Measurements from ENCODE around the gene KIAA0232.
"Not testable (repeated sequence)": the region's sequence is repeated elsewhere in the genome, so short reads cannot be mapped to it uniquely, and the experiment has no call there.

KIAA0232 gene

GRCh38 chr4:6806924-6807626, 24.5 kb downstream of the KIAA0232 start:
- no peak for DNase-seq

- no peak for DNase-seq
Observed at GRCh38 chr4:6808259-6808658, 25.7 kb downstream of the KIAA0232 start.

- DNase-seq = no peak
Observed at GRCh38 chr4:6811165-6811564, 28.6 kb downstream of the KIAA0232 start.

GRCh38 chr4:6812766-6813165, 30.2 kb downstream of the KIAA0232 start:
- DNase-seq = no peak

GRCh38 chr4:6813725-6814124, 31.2 kb downstream of the KIAA0232 start:
- no peak for DNase-seq

GRCh38 chr4:6815029-6815836, 32.7 kb downstream of the KIAA0232 start:
- no peak for DNase-seq

GRCh38 chr4:6819295-6819694, 36.8 kb downstream of the KIAA0232 start:
- DNase-seq = no peak

GRCh38 chr4:6820695-6821094, 38.2 kb downstream of the KIAA0232 start:
- DNase-seq = no peak

- DNase-seq = no peak
Observed at GRCh38 chr4:6824071-6824470, 41.5 kb downstream of the KIAA0232 start.

- DNase-seq = no peak
Observed at GRCh38 chr4:6824772-6825402, 42.4 kb downstream of the KIAA0232 start.

GRCh38 chr4:6825403-6825802, 42.9 kb downstream of the KIAA0232 start:
- DNase-seq = no peak

- DNase-seq = no peak
Observed at GRCh38 chr4:6826781-6827508, 44.4 kb downstream of the KIAA0232 start.

GRCh38 chr4:6829086-6829485, 46.6 kb downstream of the KIAA0232 start:
- DNase-seq = no peak

- no peak for DNase-seq
Observed at GRCh38 chr4:6834867-6835266, 52.3 kb downstream of the KIAA0232 start.

- DNase-seq = not testable (repeated sequence)
Observed at GRCh38 chr4:6835616-6836015, 53.1 kb downstream of the KIAA0232 start.

GRCh38 chr4:6837106-6837505, 54.6 kb downstream of the KIAA0232 start:
- DNase-seq = not testable (repeated sequence)

- DNase-seq = no peak
Observed at GRCh38 chr4:6839579-6839978, 57.1 kb downstream of the KIAA0232 start.

GRCh38 chr4:6840062-6840976, 57.8 kb downstream of the KIAA0232 start:
- DNase-seq = no peak

GRCh38 chr4:6845027-6845426, 62.5 kb downstream of the KIAA0232 start:
- no peak for DNase-seq

GRCh38 chr4:6845574-6845973, 63.0 kb downstream of the KIAA0232 start:
- no peak for DNase-seq

GRCh38 chr4:6847178-6847577, 64.7 kb downstream of the KIAA0232 start:
- DNase-seq = no peak
